HG03558 (cell line): ENCODE results near the gene SERGEF.
"Not testable (repeated sequence)": the region's sequence is repeated elsewhere in the genome, so short reads cannot be mapped to it uniquely, and the experiment has no call there.

Experiments used
- ATAC-seq: cut with Tn5 transposase; IDR thresholded peaks from one replicate; pipeline ENCODE4 v1.9.1; 2021; ENCODE audit warnings: moderate number of reproducible peaks; ENCODE audit not compliant: unreplicated experiment; ENCODE audit errors: extremely low read depth

SERGEF gene

GRCh38 chr11:18001191-18001590 is 11.7 kb downstream of the SERGEF start:
- ATAC-seq: no peak

GRCh38 chr11:18000760-18001159 is 12.1 kb downstream of the SERGEF start:
- no peak for ATAC-seq

- ATAC-seq: not testable (repeated sequence)
Observed at GRCh38 chr11:18000128-18000527, 12.7 kb downstream of the SERGEF start.

- no peak for ATAC-seq
Observed at GRCh38 chr11:17992916-17993315, 19.9 kb downstream of the SERGEF start.

- no peak for ATAC-seq
Observed at GRCh38 chr11:17991783-17992433, 20.9 kb downstream of the SERGEF start.

GRCh38 chr11:17989306-17989705 is 23.5 kb downstream of the SERGEF start:
- no peak for ATAC-seq

GRCh38 chr11:17988465-17988864 is 24.4 kb downstream of the SERGEF start:
- no peak for ATAC-seq

- no peak for ATAC-seq
Observed at GRCh38 chr11:17987826-17988225, 25.0 kb downstream of the SERGEF start.

- ATAC-seq: no peak
Observed at GRCh38 chr11:17986711-17987220, 26.1 kb downstream of the SERGEF start.

- no peak for ATAC-seq
Observed at GRCh38 chr11:17986007-17986710, 26.7 kb downstream of the SERGEF start.

GRCh38 chr11:17985517-17985916 is 27.3 kb downstream of the SERGEF start:
- ATAC-seq: no peak

- no peak for ATAC-seq
Observed at GRCh38 chr11:17983569-17983968, 29.3 kb downstream of the SERGEF start.

GRCh38 chr11:17979770-17980371 is 33.0 kb downstream of the SERGEF start:
- ATAC-seq: no peak

GRCh38 chr11:17978553-17979287 is 34.1 kb downstream of the SERGEF start:
- ATAC-seq: no peak

- ATAC-seq: no peak
Observed at GRCh38 chr11:17976651-17977050, 36.2 kb downstream of the SERGEF start.

GRCh38 chr11:17974246-17974645 is 38.6 kb downstream of the SERGEF start:
- ATAC-seq: no peak

- no peak for ATAC-seq
Observed at GRCh38 chr11:17972987-17973386, 39.9 kb downstream of the SERGEF start.

GRCh38 chr11:17968206-17968605 is 44.6 kb downstream of the SERGEF start:
- no peak for ATAC-seq

- ATAC-seq: no peak
Observed at GRCh38 chr11:17967661-17968060, 45.2 kb downstream of the SERGEF start.

GRCh38 chr11:17960091-17960490 is 52.8 kb downstream of the SERGEF start:
- no peak for ATAC-seq

- no peak for ATAC-seq
Observed at GRCh38 chr11:17958446-17958845, 54.4 kb downstream of the SERGEF start.
